ENCODE results near the gene QPCTL. TPM values are rescaled to one million over a fixed set of nuclear protein-coding genes. Genes with fewer than 3 reads are reported as not detected.
A peak's percentile ranks its signal among the peaks of the same experiment; 100 is the strongest.
"Not testable (repeated sequence)": the region's sequence is repeated elsewhere in the genome, so short reads cannot be mapped to it uniquely, and the experiment has no call there.

QPCTL gene
- total RNA-seq, 1 experiment from 2014 or later: 34.7 TPM

GRCh38 chr19:45674946-45675345 is 17.5 kb upstream of the QPCTL start:
- DNase-seq (ENCODE audit: low spot score): no peak

GRCh38 chr19:45676851-45677263 is 15.6 kb upstream of the QPCTL start:
- DNase-seq (ENCODE audit: low spot score): peak; percentile 47

- DNase-seq (ENCODE audit: low spot score): peak; percentile 100
These were observed 14.9 kb upstream of the QPCTL start for GRCh38 chr19:45677351-45678230.

GRCh38 chr19:45681391-45682015 is 11.0 kb upstream of the QPCTL start:
- peak; percentile 99 for DNase-seq (ENCODE audit: low spot score)

GRCh38 chr19:45682117-45682516 is 10.3 kb upstream of the QPCTL start:
- no peak for DNase-seq (ENCODE audit: low spot score)

GRCh38 chr19:45682908-45683307 is 9.6 kb upstream of the QPCTL start:
- no peak for DNase-seq (ENCODE audit: low spot score)

GRCh38 chr19:45685045-45685444 is 7.4 kb upstream of the QPCTL start:
- not testable (repeated sequence) for DNase-seq (ENCODE audit: low spot score)

GRCh38 chr19:45687599-45687998 is 4.9 kb upstream of the QPCTL start:
- DNase-seq (ENCODE audit: low spot score): no peak

- peak; percentile 100 for DNase-seq (ENCODE audit: low spot score)
These were observed 815 bp upstream of the QPCTL start, which contains the start of gene SNRPD2 for GRCh38 chr19:45691516-45692186. SNRPD2 (minus strand) TSS chr19:45691953; CDS start chr19:45691888, 65 bp downstream.

GRCh38 chr19:45693106-45693788 is 781 bp downstream of the QPCTL start:
- DNase-seq (ENCODE audit: low spot score): peak; percentile 95

GRCh38 chr19:45701676-45702075 is 9.2 kb downstream of the QPCTL start:
- no peak for DNase-seq (ENCODE audit: low spot score)

- no peak for DNase-seq (ENCODE audit: low spot score)
These were observed 12.6 kb downstream of the QPCTL start for GRCh38 chr19:45705115-45705514.

- no peak for DNase-seq (ENCODE audit: low spot score)
These were observed 13.4 kb downstream of the QPCTL start for GRCh38 chr19:45705710-45706415.

GRCh38 chr19:45710356-45711130 is 18.1 kb downstream of the QPCTL start:
- DNase-seq (ENCODE audit: low spot score): no peak

- DNase-seq (ENCODE audit: low spot score): no peak
These were observed 19.6 kb downstream of the QPCTL start for GRCh38 chr19:45711851-45712698.

- DNase-seq (ENCODE audit: low spot score): no peak
These were observed 20.2 kb downstream of the QPCTL start for GRCh38 chr19:45712699-45713067.

GRCh38 chr19:45713141-45713540 is 20.7 kb downstream of the QPCTL start:
- DNase-seq (ENCODE audit: low spot score): no peak

- no peak for DNase-seq (ENCODE audit: low spot score)
These were observed 22.7 kb downstream of the QPCTL start for GRCh38 chr19:45715139-45715538.

Measured in HT-29 (cell line).